Activated CD4-positive, alpha-beta T cell treated with anti-CD3 and anti-CD28 coated beads, Interleukin-2, amount 50 U/mL, for 4 hours (primary cell): ENCODE data around the gene LYRM9.
A peak's percentile ranks its signal among the peaks of the same experiment; 100 is the strongest.
"Not testable (repeated sequence)": the region's sequence is repeated elsewhere in the genome, so short reads cannot be mapped to it uniquely, and the experiment has no call there.

ENCODE experiments used
- DNase-seq, 2 experiments: peaks; one replicate each; pipeline ENCODE4 v3.0.0-alpha.2; 2020

Gene LYRM9

DNA sequence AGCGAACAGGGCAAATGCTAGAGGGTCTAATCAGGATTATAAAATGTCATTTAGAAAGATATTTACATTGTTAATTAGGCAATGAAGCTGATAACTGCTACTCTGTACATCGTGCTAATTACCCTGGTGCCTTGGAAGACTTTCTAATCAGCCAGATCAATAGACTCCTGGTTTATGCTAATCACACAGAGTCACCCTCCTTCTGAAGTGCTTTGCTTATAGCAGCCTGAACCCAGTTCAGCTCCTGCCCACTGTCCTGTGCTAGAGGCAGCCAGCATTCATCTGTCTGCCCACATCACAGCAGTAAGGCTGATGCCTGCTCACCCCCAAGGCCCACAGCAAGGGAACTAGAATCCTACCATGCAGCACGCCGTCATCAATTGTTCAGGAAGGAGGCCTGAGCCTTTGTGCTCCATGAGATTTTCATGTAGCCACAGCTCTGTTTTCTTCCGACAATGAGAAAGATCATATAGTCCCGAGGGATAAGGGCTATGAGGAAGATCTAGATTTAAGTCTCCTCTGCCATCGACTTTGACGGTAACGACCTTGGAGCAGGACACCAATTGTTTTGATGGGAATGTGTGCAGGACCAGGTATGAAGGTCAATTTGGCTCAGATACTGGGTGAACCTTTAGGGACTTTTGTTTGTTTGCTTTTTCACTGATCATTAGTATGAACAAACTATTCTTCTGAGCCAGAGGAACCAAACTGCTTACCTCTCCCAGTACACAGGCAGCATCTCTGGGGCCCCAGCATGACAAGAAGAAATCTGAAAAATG is 12.5 kb upstream of the LYRM9 start:
- no peak for DNase-seq

DNA sequence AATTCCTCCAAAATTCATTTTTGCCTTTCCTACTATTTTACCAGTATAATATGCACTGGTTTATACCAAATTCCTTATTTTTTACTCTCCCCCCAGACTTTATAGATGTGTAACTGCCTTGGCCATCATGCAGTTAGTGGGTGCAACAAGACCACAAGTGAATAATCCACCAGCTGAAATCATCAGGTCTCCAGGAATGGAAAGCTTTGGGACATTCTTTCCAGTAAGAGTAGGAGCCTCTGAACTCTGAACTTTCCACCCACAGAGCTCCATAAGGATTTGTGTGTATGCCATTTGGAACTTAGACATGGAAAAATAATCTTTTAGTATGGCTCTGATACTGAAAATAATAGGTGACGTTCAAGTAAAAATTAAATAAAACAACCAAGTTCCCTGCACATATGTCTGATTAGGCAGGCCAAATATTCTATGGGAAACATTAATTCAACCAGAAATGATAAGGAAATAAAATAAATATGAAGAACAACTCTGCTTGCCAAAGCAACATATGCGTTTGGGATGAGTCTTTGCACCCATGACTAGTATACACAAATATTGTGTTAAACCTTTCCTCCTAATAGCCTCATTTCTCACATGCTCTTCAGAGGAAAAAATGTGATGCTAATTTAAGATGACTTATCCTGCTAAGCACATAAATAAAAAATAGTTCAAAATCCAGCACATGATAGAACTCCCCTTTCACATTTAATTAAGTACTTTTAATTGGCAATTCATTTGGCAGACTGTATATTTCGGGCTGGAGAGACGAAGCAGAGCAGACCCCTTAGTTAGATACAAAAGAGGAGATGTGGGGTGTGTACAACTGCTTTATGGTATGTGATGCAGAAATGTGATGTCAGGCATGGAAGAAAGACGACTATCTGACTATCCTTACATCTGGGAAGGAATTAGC is 11.6 kb upstream of the LYRM9 start:
- DNase-seq: no peak

DNA sequence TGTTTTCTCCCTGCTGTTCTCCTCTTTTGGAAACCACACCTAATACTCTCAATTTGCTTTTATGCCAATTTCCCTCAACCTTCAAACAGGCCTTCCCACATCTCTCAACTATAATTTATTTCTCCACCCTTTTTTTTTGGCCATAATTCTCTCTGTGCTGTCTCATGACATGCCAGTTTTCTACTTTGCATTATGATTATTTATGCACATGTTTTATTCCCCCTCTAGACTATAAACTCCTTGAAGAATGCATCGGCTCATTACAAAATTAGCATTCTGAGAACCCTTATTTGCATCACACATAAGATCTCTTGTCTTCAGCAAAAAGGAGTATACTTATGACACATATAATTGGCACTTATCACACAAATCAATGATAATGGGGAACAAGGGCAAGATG is 10.9 kb upstream of the LYRM9 start:
- no peak for DNase-seq

DNA sequence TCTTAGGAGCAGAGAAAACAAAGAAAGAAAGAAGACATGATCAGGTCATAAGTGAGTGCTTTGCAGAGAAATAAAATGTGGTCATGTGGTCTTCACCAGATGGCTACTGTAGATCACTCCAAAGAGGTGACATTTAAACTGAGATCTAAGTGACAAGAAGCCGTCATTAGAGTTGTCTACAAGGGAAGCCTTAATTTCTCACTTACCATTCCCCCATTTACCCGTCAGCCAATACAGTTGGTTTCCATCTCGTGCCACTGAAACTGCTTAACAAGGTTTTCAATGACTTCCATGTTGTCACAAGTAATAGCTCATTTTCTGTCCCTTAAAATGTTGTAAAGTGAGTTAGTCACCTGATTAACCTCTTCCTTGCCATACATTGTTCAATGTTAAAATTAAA is 6.4 kb upstream of the LYRM9 start:
- DNase-seq: no peak

DNA sequence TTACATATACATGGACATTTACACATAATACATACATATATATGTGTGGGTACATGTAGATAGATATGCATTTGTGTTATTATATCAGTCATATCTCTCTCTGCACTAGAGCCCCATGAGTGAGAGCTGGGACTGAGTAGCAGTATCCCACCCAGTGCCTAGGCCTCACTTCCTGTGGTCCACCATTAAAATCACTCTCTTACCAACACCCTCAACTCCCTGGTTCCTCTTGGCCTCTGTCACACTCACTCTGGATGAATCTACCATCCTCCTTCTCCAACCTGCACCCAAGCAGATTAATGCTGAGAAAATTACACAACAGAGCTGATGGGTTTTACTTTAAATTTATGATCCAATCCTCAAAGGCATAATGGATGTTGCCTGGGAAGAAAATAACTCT is 4.9 kb upstream of the LYRM9 start:
- DNase-seq: no peak

DNA sequence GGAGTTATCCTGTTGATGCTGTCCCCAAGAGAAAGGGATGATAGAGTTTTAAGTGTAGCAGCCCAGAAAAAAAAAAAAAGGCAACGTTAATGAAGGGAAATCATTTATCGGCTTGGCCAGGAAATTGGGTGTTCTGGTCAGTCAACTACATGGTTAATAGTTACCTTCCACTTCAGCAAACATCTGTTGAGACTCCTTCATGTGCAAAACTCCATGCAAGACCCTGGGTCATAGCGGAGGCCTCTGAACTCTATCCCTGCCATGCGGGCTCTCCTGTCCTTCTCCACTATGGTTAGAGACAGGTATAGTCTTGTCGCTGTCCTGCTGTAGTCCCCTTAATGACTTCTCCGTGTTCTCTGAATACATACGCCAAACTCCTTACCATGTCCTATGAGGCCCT is 3.5 kb upstream of the LYRM9 start:
- no peak for DNase-seq

DNA sequence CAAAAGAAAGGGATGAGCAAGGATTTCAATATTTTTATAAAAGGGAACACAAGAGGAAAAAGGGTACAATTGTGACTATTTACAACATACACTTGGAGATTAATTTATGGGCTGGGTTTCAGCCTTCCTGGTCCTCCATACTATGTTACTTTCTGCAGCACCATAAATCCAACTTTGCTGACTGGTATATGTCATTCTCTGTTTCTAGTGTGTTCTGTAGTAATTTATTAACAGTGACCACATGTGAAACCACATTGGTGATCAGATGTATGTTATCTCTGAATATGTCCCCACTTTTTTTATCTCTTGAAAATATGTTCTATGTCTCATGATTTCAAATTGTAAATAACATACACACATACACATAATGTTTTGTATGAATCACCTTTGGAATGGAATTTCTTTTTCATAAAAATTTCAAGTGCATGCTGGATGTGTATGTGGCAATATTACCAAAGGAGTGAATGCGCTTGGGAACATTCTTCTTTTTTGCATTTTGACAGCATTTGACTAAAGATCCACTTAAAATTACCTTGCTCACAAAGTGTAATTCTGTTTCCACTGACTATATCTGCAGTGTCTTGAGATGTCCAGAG is 2.9 kb upstream of the LYRM9 start:
- no peak for DNase-seq

DNA sequence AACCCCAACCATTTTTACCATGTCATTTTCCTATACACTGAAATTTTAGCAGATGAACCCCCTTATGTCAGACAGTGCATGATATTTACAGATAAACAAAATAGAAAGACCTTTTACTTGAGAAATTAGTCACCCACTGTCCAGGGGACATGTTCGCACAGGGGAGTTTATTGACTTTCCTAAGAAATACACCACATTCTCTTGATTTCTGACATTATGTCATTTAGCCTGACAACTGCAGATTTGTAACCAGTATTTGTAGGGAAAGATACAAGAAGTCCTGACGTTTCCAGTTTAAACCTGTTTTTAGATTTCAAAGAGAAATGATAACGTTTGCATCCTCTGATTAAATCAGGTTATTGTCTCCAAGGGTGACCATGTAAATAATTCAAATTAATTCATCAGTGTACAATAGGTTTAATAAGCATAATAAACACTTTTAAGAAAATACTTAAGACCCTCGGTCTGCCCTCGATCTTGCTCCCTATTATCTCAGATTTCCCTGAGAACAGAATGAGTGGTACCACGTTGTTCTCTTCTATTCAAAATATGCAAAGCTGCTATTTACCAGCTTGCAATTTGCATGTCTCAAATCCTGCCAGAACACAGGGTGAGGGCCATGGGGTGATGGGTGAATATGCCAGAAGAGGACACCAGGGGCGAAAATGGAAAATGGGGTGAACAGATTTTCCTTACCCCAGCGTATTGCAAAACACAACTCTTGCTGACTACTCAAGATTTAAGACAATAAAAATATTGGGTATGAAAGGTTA is 2.1 kb upstream of the LYRM9 start:
- no peak for DNase-seq

DNA sequence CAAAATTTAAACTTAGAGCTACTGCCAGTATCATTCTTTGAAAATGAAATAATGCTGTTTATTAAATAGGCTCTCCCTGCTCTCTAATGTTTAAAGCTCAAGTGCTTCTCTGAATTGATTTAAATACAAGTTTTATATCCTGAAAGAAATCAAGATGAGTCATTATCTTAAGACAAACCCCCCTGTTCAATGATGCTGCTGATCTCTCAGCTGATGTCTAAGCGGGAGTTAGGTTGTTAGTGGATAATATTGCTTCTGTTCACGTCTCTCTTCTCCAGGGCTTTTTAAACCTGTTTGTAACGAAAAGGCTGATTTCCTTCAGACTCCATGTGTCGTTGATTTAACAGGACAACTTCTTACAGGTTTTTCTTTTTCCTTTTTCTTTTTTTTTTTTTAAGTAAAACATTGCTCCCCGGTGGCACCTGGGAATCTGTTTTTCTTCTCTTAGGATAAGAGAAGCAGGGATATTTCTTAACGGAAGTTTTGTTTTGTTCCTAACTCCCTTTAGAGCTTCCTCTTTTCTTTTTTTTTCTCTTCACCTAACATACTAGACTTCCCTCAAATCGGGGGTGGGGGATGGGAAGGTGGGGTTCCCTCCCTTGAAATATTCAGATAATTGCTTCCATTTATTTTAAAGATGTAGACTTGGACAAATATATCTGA is 807 bp upstream of the LYRM9 start:
- no peak for DNase-seq

DNA sequence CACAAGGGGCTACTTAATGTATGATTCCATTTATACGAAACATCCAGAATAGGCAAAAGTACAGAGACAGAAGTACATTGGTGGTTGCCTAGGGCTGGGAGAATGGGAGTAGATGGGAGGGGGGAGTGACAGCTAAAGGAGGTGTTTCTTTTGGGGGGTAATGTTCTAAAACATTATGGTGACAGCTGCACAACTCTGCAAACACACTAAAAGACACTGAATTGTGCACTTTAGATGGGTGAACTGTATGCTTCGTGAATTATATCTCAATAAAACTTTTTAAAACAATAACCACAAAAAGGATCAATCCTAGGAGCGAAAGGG is 661 bp downstream of the LYRM9 start:
- DNase-seq: no peak

DNA sequence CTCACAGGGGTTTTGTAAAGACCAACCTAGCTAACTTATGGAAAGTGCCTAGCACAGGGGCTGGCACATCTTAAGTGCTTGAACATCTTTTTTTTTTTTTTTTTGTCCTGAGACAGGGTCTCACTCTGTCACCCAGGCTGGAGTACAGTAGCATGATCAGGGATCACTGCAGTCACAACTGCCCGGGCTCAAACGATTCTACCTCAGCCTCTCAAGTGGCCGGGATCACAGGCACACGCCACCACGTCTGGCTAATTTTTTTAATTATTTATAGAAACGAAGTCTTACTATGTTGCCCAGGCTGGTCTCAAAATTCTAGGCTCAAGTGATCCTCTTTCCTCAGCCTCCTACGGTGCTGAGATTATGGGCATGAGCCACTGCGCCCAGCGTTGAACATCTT is 1.3 kb downstream of the LYRM9 start:
- DNase-seq: no peak

DNA sequence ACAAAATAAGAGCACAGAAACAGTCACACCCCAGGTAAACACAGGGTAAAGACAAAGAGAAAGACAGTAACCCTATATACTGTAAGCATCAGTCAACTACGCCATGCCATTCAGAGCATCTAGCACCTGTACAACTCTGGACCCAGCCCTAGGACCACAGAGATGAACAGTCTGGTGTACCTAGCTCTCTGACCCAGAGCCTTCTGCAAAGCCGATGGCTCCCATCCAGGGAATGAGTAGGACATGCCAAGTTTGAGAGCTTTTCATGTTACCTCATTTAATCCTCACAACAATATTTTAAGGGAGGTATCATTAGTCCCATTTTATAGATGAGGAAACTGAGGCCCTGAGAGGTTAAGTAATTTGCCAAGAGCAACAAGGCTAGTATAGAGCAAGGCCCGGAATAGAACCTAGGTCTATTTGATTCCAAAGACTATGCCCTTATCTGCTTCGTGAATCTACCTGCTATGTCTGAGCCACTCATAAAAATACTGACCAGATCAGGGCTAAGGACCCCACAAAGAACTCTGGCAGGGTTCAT is 3.4 kb downstream of the LYRM9 start:
- no peak for DNase-seq

DNA sequence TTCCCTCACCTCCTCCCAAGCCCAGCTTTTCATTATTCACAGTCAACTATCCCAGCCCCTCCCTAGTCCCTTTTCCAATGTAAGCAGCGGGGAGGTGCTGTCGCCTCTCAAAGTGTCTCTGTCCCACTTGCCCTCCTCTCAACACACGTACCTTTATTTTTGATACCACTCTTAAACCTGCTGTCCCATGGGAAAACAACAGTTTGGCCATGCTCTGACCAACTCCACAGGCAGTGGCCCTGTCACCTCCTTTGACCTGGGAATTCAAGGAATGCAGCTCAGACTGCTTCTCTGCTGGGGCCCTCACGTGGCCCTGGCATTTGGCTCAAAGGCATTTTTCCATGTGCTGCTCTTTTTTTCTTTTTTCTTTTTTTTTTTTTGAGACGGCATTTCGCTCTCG is 4.2 kb downstream of the LYRM9 start:
- no peak for DNase-seq

DNA sequence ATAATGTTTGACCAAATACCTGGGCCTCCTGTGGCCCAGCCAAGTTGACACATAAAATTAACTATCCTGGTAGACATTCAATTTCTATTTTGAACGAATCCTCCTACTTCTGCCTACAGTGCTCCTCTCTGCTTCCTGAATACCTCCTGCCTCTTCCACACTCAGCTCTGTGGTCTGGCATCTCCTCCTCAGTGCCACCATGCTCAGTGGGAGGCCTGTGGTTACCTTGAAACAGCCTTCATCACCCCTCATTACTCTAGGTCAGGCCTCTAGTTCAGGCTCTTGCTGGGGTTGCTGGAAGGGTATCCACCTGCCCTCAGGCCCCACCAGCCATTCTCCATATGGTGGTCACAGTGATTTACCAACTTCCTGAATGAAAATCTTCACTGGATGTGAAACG is 5.1 kb downstream of the LYRM9 start:
- DNase-seq: no peak

DNA sequence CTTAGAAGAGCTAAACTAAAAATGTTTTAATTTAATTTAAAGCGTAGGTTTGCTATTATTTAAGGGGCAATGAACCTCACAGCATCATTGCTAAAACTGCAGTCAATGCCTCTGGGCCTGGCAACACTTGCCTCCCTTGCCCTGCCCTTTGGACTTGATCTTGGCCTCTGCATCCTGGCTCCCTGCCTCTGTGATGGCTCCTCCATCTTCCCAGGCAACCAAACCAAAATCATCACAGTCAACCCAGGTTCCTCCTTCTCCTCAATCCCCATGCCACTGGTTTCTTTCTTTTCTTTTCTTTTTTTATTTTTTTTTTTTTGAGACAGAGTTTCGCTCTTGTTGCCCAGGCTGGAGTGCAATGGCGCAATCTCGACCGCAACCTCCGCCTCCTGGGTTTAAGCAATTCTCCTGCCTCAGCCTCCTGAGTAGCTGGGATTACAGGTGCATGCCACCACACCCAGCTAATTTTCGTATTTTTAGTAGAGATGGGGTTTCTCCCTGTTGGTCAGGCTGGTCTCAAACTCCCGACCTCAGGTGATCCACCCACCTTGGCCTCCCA is 6.7 kb downstream of the LYRM9 start:
- not testable (repeated sequence) for DNase-seq

DNA sequence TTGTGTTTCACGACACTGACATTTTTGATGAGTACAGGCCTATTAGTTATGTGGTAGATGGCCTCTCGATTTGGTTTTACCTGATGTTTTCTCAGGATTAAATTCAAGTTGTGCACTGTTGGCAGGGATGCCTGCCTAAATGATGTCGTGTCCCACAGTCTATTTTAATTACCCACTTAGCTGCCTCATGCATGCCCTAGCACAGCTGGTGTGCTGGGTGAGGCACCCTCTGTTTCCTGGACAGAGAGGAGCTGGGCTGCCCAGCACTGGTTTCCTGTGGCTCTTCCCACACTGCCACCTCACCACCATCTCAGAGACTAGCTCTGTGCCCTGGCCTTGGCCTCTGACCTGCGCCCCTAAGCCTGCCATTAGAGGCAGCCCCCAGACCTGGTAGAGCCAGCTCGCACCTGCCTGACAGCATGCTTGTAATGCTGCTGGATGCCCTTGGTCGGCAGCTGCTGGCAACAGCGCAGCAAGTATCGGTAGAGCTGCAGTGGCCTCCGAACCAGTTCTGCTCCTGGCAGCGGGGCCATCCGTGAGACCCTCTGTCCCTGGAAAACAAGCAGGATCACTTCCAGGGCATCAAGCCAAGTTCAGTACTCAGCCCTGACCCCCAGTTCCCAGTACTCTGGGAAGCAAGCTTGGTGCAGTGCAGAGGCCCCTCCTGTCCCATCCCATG is 10.9 kb downstream of the LYRM9 start:
- DNase-seq: no peak

DNA sequence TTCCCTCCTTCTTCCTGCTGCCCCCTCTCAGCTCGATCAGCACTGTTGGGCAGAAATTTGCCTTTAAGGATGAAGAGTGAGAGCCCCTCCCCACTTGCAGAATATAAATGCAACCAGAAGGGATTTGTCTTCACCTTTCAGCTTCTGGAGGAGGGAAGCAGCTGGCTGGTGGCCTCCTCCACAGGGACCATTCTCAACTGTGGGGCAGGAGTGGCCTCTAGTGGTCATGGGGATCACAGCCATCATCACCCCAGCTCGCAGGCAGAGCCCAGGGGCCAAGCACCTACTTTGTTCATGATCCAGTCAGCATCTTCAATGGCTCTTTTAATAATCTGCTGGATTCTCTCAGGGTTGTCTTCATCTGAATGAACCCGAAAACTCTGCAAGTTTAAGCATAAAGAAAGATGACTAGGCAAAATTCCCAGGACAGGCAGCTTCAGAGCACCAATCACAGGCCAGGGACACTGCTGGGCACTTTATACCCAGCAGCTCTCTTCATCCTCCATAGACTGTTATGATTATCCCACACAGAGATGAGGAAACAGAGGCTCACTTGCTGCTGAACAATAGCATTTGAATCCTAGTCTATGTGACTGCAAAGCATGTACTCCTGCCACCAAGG is 13.1 kb downstream of the LYRM9 start:
- DNase-seq: peak; percentile 48 to 54

DNA sequence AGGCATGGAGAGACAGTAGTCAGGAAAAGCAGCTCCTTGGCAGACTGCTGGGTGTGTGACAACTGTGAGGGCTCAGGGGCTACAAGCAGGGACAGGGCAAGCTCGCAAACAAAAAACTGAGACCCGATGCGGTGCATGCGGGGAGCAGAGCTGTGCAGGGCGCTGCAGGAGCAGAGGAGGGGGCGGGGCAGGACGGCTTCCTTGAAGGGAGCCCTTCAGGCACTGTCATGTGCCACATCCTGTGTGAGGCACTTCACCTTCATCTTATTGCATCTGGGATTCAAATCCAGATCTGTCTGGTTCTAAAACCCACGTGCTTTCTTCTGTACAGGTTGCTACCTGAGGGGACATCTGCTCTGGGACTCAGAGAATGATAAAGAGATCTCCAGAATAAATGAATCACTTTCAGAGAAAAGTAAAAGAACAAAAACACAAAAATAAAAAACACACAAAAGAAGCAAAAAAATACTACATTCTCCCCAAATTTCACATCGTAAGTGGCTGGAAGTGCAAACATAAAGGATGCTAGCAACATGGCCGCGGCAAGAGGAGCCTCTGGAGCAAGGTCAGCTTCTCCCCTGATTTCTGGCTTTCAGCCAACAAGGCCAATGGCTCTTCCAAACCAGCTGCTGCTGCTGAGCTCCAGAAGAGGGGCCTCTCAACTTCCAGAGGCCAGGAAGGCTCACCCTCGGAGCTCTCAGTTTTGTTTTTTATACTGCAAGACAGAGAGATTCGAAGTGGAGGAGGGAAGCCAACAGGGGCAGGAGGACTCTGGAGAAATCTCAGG is 14.2 kb downstream of the LYRM9 start:
- DNase-seq: peak; percentile 6 to 9

DNA sequence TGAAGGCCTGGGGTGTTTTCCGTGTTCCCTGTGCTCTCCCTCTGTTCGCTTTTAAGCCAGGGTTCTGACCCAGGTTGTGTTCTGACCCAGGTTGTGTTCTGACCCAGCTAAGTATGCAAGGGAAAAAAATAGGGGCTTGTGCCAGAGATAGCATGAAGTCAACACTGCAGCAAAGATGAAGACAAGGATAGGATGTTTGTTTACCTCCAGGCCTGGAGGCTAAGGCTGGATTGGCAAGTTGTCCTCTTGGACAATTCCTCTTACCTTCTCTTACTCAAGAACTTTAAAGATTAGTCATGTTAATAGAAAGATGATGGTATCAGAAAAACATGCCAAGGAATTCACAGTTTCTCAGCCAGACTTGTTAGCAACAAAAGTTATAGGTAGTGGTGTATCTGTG is 19.4 kb downstream of the LYRM9 start:
- no peak for DNase-seq

DNA sequence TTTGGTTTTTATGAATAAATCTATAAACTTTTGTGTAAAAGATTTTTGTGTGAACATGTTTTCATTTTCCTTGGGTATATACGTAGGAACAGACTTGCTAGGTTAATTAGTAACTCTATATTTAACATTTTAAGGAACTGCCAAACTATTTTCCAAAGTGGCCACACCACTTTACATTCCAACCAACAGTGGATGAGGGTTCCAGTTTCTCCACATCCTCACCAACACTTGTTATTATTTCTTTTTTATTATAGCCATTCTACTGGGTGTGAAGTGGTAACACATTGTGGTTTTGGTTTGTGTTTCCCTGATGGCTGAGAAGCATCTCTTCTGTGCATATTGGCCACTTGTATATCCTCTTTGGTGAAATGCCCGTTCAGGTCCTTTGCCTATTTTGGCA is 20.0 kb downstream of the LYRM9 start:
- no peak for DNase-seq
